Esophagus squamous epithelium (tissue), 4 donors: ENCODE measurements around the gene TLCD3B.

Experiments
- CTCF ChIP-seq, 6 experiments: fragments of 450-650 bp in 4 of 6; fragments of 200-600 bp in 2 of 6; sonication (generic) in 2 of 6; IDR thresholded peaks; one replicate each; pipeline ENCODE4 v1.5.1; 2016 to 2019; ENCODE audit warnings: antibody characterized with exemption in 6 of 6, mild to moderate bottlenecking in 4 of 6, moderate library complexity in 4 of 6
- POLR2A ChIP-seq, 4 donors: fragments of 450-650 bp; IDR thresholded peaks; one replicate each; pipeline ENCODE4 v1.6.1; 2017; ENCODE audit warnings: antibody characterized with exemption in 4 of 4, mild to moderate bottlenecking in 4 of 4, moderate library complexity in 3 of 4

GRCh38 chr16:30024451-30024850 is 6.6 kb downstream of the TLCD3B start:
- TF ChIP-seq CTCF (IDR thresholded peaks at IDR 0.05) (no peak), POLR2A (IDR thresholded peaks at IDR 0.05) (no peak)
